Embryonic facial prominence (tissue), 1 donor: ENCODE results near the gene OXGR1.
"Not testable (repeated sequence)": the region's sequence is repeated elsewhere in the genome, so short reads cannot be mapped to it uniquely, and the experiment has no call there.

ENCODE experiments used
- DNase-seq: peaks from one replicate; pipeline ENCODE4 v3.0.0-alpha.2; 2016; ENCODE audit errors: extremely low spot score

Gene OXGR1

DNA sequence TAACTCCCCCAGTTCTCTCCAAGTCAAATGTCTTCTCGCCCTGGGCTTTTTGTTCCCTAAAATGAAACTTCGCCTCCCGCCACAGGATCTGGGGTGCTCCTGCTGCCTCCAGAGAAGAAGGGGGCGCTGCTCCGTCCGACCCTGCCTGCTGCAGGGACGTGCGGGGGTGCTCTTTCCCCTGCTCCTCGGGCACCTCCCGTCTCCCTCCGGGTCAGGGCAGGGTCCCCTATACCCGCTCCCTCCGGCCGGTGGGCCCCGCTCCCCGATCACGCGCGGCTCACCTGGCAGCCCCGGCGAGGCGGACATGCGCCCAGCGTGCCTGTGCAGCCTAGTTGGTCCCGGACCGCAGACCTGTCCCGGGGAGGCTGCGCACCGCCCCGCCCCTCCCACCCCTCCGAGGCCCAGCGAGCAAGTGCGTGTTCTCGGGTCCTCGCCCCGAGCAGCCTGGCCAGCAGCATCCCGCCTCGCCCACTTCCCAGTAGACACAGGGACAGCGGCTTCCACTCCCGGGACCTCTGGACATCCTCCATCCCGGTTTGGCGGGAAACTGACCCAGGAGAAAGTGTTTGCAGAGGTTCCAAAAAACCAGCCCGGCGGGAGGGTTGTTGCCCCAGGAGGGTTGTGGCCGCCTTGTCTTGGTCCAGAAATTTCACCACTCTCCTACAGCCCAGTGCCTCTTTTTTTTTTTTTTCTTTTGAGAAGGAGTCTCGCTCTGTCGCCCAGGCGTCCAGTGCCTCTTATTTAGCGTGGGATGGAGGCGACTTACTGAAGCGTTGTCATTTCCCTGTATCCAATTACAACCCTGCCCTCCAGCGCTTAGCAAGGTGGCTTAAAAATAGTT lies at the start of gene OXGR1:
OXGR1 (minus strand) TSS at position 460 of the 841 bp plus-strand sequence. CDS start 6,717 bp downstream, outside the sequence.
- no peak for DNase-seq

GRCh38 chr13:97043302-97043701 lies 49.0 kb upstream of the OXGR1 start:
- no peak for DNase-seq

DNA sequence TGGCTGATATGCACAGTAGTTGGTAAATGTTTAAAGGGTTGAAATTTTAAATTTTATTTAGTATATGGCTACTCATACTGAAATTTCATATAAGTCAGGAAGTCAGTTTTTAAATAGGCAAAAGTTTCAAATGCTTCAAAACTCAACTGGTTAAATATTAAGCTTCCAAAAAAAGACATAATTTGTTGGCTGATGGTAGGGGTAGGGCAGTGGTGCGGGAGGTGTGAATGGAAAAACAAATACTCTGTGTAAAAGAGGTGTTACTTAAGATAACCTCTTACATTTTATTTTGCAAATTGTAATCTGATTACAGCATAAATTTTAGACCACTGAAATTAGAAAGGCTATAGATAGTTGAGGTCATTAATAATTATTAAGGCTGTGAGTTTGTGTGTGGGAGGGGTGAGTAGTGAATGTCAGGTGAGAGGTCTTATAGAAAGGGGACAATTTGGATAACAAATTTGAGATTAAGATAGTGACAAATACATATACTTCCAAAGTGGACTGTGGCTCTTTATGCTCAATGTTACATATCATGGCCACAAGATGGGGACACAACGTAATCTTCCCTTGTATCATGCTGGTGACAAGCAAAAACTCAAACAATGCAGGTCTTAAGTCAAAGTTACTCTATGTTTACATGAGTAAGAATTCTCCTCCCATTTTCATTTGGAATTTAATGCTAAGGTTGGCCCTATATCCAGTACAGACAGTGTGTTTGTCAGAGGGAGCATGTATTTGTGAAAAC lies 36.6 kb upstream of the OXGR1 start:
- no peak for DNase-seq

DNA sequence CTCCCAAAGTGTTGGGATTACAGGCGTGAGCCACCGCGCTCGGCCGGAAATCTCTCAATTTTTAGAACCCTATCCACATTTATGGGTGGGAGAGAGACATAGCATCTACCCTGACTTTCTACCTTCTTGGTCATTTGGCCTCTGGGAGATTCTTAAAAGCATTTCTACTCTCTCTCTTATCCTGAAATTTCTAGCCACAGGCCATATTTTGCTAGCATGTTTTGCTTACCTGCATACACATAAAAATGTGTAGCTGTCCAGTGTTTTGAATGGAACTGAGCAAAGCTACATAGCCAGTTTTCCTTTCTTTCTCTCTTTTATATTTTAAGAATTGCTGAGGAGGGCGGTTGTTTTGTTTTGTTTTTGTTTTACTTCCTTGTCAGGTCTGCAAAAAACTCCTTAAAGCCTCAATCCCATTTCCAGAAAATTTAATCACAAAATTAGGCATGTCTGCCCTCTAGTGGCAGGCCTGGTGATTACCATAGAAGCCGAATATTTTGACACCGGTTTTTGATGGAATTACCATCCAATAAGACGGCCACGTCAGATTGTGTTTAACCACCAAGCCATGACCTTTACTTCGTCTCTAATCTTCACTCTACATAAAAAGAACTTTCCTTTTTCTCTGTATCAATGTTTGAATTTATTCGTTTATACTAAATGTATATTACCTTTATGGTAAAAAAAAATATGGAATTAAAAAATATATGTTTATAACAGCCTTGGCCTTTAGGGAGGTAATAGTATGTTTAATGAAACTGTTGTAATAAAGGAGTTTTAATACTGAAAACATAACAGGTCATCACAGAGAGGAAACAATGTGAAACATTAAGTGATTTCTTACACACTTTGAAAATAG lies 34.4 kb upstream of the OXGR1 start:
- peak; percentile 43 for DNase-seq

DNA sequence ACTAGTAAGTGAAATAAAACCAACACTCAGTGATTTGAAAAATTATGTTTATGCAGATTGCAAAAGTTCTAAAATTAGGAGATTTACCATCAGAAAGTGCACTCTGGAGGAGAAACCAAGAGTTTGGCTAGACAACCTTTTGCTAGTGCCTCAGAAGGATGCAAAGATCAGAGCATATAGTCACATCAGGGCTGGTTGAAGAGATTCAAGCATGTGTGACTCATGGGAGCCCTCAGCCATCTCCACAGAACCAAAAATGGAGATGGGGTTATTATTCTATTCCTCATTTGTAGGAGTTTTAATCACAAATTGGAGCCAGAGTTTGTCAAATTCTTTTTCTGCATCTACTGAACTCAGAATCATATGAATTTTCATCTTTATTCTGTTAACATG lies 32.9 kb upstream of the OXGR1 start:
- no peak for DNase-seq

DNA sequence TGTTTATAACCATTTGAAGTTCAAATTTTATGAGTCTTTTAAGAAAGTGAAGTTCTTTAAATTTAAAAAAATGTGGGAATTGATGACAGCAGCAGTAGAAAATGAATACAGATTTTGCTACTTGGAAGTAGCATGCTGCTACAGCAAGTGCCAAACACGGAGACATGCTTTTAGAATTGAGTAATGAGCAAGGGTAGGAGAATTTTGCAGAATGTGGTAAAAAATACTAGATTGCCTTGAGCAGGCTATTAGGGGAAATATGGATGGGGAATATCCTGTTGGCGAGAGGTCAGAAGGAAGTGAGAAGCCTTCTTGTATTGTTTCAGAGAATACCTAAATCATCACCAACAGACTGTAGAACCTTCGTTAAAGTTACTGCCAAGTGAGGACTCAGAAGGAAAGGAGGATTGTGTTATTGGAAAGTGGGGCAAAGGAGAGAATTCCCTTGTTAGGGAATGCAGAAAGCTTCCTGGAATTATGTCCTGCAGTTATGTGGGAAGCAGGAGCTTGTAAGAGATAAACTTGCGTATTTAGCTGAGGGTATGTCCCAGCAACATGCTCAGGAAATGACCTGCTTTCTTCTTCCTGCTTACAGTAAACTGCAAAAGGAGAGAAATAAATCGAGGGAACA lies 32.4 kb upstream of the OXGR1 start:
- no peak for DNase-seq

DNA sequence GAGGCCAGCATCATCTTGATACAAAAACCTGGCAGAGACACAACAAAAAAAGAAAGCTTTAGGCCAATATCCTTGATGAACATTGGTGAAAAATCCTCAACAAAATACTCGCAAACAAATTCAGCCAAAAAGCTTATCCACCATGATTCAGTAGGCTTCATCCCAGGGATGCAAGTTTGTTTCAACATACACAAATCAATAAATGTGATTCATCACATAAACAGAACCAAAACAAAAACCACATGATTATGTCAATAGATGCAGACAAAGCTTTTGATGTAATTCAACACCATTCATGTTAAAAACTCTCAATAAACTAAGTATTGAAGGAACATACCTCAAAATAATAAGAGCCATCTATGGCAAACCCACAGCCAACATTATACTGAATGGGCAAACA lies 29.5 kb upstream of the OXGR1 start:
- not testable (repeated sequence) for DNase-seq

GRCh38 chr13:97023117-97023516 lies 28.8 kb upstream of the OXGR1 start:
- DNase-seq, result no peak

DNA sequence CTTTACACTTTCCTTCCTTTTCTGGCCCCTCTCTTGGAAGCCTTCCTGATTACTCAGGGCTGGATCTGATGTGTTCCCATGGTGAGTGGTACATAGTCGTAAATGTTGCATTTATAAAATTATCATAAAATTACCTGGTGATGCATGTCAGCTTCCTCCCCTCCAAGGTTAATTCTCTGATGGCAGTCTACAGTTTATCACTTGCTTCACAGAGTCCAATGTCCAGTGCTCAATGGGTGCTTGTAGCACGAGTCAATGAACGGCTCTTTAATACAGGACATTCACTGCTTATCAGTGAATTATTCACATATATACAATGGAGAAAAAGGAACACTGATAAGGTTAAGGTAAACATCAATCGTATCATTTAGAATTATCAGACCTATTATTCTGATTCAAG lies 27.0 kb upstream of the OXGR1 start:
- no peak for DNase-seq

GRCh38 chr13:97020689-97021240 lies 26.5 kb upstream of the OXGR1 start:
- no peak for DNase-seq

GRCh38 chr13:97020194-97020593 lies 25.9 kb upstream of the OXGR1 start:
- no peak for DNase-seq

DNA sequence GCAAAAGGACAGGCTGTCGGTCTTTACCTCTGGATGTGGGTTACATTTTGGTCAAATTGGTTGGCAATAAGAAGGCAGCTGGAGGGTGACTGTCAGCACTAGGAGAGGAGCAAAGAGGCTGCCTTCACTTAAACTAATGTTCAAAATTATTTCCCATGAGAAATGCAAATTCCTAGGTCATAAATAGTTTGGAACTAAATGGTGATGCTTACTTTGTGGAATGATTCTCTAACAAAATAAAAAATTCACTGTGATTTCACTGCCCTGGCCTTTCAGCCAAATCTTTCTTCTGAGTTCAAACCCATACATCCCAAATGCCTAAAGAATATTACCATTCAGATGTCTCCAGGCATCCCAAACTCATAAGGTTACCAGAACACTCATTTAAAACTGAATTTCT lies 25.0 kb upstream of the OXGR1 start:
- DNase-seq, result no peak

DNA sequence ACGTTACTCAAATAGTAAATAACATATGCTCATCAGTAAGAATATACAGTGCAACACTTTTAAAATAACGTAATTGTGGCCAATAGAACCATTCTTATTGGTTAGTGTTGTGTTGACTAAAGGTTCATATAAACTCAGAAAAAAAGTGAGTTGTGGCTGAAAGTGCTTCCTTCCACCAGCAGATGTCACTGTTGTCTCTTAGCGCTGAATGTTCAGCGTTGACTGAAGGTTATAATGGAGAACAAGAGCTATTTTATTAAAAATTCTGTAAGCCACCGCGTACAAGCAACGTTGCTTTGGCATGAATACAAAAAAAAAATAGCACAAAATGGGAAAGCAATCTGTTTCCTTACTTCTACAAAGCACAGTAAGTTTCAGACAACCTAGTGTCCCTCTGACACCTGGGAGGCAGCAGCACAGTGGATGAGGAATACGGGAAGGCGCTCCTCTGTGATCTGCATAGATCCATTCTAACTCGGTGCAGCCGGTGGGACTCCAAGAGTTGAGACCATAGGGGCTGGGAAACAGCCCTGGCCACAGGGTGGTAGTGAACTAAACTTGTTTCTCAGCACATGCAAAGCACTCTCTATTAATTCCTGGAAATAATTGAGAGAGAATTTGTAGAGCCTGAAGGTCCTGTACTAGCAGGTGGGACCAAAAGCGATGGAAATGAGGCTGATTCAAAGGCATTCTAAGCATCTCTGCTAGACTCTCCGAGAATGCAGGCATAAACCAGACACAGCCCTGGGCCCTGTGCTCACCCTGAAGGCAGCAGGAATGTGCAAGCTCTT lies 23.9 kb upstream of the OXGR1 start:
- DNase-seq, result peak; percentile 43

GRCh38 chr13:97017322-97017721 lies 23.0 kb upstream of the OXGR1 start:
- DNase-seq, result no peak

GRCh38 chr13:97015661-97016350 lies 21.5 kb upstream of the OXGR1 start:
- no peak for DNase-seq

- DNase-seq, result no peak
Measured at GRCh38 chr13:97012251-97013048, 18.2 kb upstream of the OXGR1 start.

DNA sequence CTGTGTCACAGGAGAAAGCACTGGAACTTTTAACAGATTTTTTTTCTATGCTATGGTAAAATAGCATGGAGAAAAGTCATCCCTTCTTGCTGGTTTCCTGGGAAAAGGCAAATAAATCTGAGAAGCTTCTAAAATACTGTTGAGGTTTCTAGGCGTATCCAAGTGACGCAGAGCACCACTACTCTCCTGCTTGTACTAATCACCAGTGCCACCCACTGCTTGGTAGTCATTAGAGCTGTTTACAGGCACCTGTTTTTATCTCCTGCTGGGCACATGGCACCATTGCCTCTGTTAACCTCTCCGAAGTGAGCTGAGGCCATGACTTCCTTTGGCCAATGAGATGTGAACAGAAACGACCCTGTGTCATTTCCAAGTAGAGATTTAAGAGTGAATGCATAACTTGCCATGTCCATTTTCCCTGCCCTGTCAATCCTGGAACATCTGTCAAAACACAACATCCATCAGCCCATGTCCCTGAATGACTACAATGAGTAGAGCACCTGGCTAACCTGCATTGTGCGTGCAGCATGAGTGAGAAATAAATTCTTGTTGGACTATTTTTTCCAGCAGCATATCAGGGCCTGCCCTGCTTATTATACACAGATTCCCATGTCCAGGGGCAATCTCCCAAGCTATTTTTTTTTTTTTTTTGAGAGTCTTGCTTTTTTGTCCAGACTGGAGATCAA lies 17.3 kb upstream of the OXGR1 start:
- no peak for DNase-seq

- DNase-seq, result no peak
Measured at GRCh38 chr13:97008643-97009042, 14.4 kb upstream of the OXGR1 start.
